HFF-Myc (cell line): ENCODE results near the gene WFDC1.
"Not testable (repeated sequence)": the region's sequence is repeated elsewhere in the genome, so short reads cannot be mapped to it uniquely, and the experiment has no call there.

Source experiments
- DNase-seq: peaks from one replicate; pipeline ENCODE4 v3.0.0-alpha.2; 2011; ENCODE audit warnings: low read depth; ENCODE audit errors: extremely low read depth
- H3K4me3 ChIP-seq: replicated peaks from 2 replicates; pipeline ENCODE4 v1.5.1; 2011; ENCODE audit warnings: low read depth, mild to moderate bottlenecking, control low read depth, low read length
- CTCF ChIP-seq: IDR thresholded peaks from 2 replicates; pipeline ENCODE4 v1.5.1; 2012; ENCODE audit warnings: mild to moderate bottlenecking, low read depth, low read length, control low read depth; ENCODE audit errors: missing control alignments

Gene WFDC1

GRCh38 chr16:84340325-84341040 is 45.8 kb downstream of the WFDC1 start:
- no peak for TF ChIP-seq CTCF
- no peak for DNase-seq

GRCh38 chr16:84341528-84342295 is 47.0 kb downstream of the WFDC1 start:
- no peak for TF ChIP-seq CTCF
- no peak overlapping the region for H3K4me3 ChIP-seq
- DNase-seq = no peak

More at GRCh38 chr16:84340325-84341040, 45.8 kb downstream of the WFDC1 start:
- no peak overlapping the region for H3K4me3 ChIP-seq

- not testable (repeated sequence) for DNase-seq
Observed at GRCh38 chr16:84343800-84344199, 49.1 kb downstream of the WFDC1 start.

GRCh38 chr16:84344781-84345180 is 50.1 kb downstream of the WFDC1 start:
- no peak for TF ChIP-seq CTCF
- DNase-seq = no peak
- no peak overlapping the region for H3K4me3 ChIP-seq

More at GRCh38 chr16:84343800-84344199, 49.1 kb downstream of the WFDC1 start:
- H3K4me3 ChIP-seq = not testable (repeated sequence)

GRCh38 chr16:84347161-84347560 is 52.5 kb downstream of the WFDC1 start:
- no peak for TF ChIP-seq CTCF

GRCh38 chr16:84348386-84348888 is 53.8 kb downstream of the WFDC1 start:
- no peak overlapping the region for H3K4me3 ChIP-seq
- DNase-seq = no peak
- TF ChIP-seq CTCF = no peak

More at GRCh38 chr16:84347161-84347560, 52.5 kb downstream of the WFDC1 start:
- DNase-seq = no peak
- no peak overlapping the region for H3K4me3 ChIP-seq
